KMS-11 (cell line): ENCODE measurements around the gene PAH.

Experiments
- H2AFZ ChIP-seq: fragments of 200-600 bp; sonication (generic); 2 replicates; pipeline ENCODE4 v1.6.1; 2016; ENCODE audit warnings: antibody characterized with exemption, mixed run types, low read depth
- H3K27ac ChIP-seq: fragments of 200-600 bp; sonication (generic); 2 replicates; pipeline ENCODE4 v1.6.1; 2016; ENCODE audit warnings: mild to moderate bottlenecking, mixed run types
- H3K27me3 ChIP-seq: fragments of 200-600 bp; sonication (generic); 2 replicates; pipeline ENCODE4 v1.6.1; 2017; ENCODE audit warnings: mild to moderate bottlenecking, low read depth, mixed run types, moderate library complexity; ENCODE audit not compliant: insufficient read depth
- H3K36me3 ChIP-seq: fragments of 200-600 bp; sonication (generic); 2 replicates; pipeline ENCODE4 v1.6.1; 2017; ENCODE audit warnings: mild to moderate bottlenecking, mixed run types; ENCODE audit not compliant: insufficient read depth
- H3K4me1 ChIP-seq: fragments of 200-600 bp; sonication (generic); 2 replicates; pipeline ENCODE4 v1.6.1; 2016; ENCODE audit warnings: mild to moderate bottlenecking, low read depth, mixed run types; ENCODE audit not compliant: poor library complexity, severe bottlenecking
- H3K4me2 ChIP-seq: fragments of 200-600 bp; sonication (generic); 2 replicates; pipeline ENCODE4 v1.7.0; 2016; ENCODE audit warnings: mild to moderate bottlenecking, mixed run types
- H3K4me3 ChIP-seq: fragments of 200-600 bp; sonication (generic); IDR thresholded peaks from 2 replicates; pipeline ENCODE4 v1.6.1; 2017; ENCODE audit warnings: low read depth, low read length, mixed read lengths; ENCODE audit not compliant: insufficient read depth
- H3K79me2 ChIP-seq: fragments of 200-600 bp; sonication (generic); 2 replicates; pipeline ENCODE4 v1.6.1; 2016; ENCODE audit warnings: low read depth, mixed run types; ENCODE audit not compliant: insufficient read depth
- H3K9ac ChIP-seq: fragments of 200-600 bp; sonication (generic); 2 replicates; pipeline ENCODE4 v1.6.1; 2016; ENCODE audit warnings: mild to moderate bottlenecking, mixed run types
- H4K20me1 ChIP-seq: fragments of 200-600 bp; sonication (generic); 2 replicates; pipeline ENCODE4 v1.6.1; 2016; ENCODE audit warnings: mild to moderate bottlenecking, mixed run types; ENCODE audit not compliant: insufficient read depth
- CTCF ChIP-seq: fragments of 200-600 bp; sonication (generic); conservative IDR thresholded peaks from 2 replicates; pipeline ENCODE4 v1.6.1; 2017; ENCODE audit warnings: low read depth, mild to moderate bottlenecking, antibody characterized with exemption, low read length, moderate library complexity, mixed read lengths

PAH gene

GRCh38 chr12:102880783-102881182, 36.3 kb downstream of the PAH start:
- H3K79me2 ChIP-seq = no peaks in the 10 kb centered on the region

GRCh38 chr12:102879144-102879763, 37.8 kb downstream of the PAH start:
- peak overlapping the region; percentile 52; the same call in 1 of the 2 replicates for H2AFZ ChIP-seq
- H3K27me3 ChIP-seq = no peaks in the 10 kb centered on the region
- H3K4me2 ChIP-seq = no peak overlapping the region
- no peaks in the 10 kb centered on the region for H4K20me1 ChIP-seq
- no peak overlapping the region for H3K9ac ChIP-seq
- TF ChIP-seq CTCF = peak; percentile 48
- no peak overlapping the region for H3K27ac ChIP-seq
- H3K36me3 ChIP-seq = no peaks in the 10 kb centered on the region
- H3K4me3 ChIP-seq = no peak overlapping the region
- H3K79me2 ChIP-seq = no peaks in the 10 kb centered on the region
- no peaks in the 10 kb centered on the region for H3K4me1 ChIP-seq

More at GRCh38 chr12:102880783-102881182, 36.3 kb downstream of the PAH start:
- H3K9ac ChIP-seq = no peak overlapping the region
- H3K27ac ChIP-seq = no peak overlapping the region
- no peak overlapping the region for H2AFZ ChIP-seq
- H3K4me2 ChIP-seq = no peak overlapping the region
- H3K4me3 ChIP-seq = no peak overlapping the region
- no peak for TF ChIP-seq CTCF
- no peaks in the 10 kb centered on the region for H4K20me1 ChIP-seq
- no peaks in the 10 kb centered on the region for H3K36me3 ChIP-seq
- H3K27me3 ChIP-seq = no peaks in the 10 kb centered on the region
- H3K4me1 ChIP-seq = no peaks in the 10 kb centered on the region

- Histone ChIP-seq H3K79me2 (no peaks in the 10 kb centered on the region), H3K4me2 (no peak overlapping the region), H3K27ac (no peak overlapping the region), H3K9ac (no peak overlapping the region), H2AFZ (no peak overlapping the region), H3K4me1 (no peaks in the 10 kb centered on the region), H4K20me1 (no peaks in the 10 kb centered on the region), H3K27me3 (no peaks in the 10 kb centered on the region), H3K4me3 (no peak overlapping the region), H3K36me3 (no peaks in the 10 kb centered on the region)
- TF ChIP-seq CTCF = no peak
Measured at GRCh38 chr12:102876883-102877282, 40.2 kb downstream of the PAH start.

GRCh38 chr12:102874819-102875218, 42.2 kb downstream of the PAH start:
- Histone ChIP-seq H3K27me3 (no peaks in the 10 kb centered on the region), H3K4me2 (no peak overlapping the region), H3K79me2 (no peaks in the 10 kb centered on the region), H3K36me3 (no peaks in the 10 kb centered on the region), H3K4me3 (no peak overlapping the region), H3K27ac (no peak overlapping the region), H3K9ac (no peak overlapping the region), H4K20me1 (no peaks in the 10 kb centered on the region), H3K4me1 (no peaks in the 10 kb centered on the region), H2AFZ (no peak overlapping the region)
- TF ChIP-seq CTCF = no peak
